ENCODE measurements around the gene BRD7. TPM values are rescaled to one million over a fixed set of nuclear protein-coding genes. Genes with fewer than 3 reads are reported as not detected.
A peak's percentile ranks its signal among the peaks of the same experiment; 100 is the strongest.

BRD7 gene
- total and polyA plus RNA-seq, 10 of the 15 experiments (the other 5 are each of a cell fraction or from before 2014, with no cell fraction given), result 16.9 to 74.7 (median 52.0) TPM

DNA sequence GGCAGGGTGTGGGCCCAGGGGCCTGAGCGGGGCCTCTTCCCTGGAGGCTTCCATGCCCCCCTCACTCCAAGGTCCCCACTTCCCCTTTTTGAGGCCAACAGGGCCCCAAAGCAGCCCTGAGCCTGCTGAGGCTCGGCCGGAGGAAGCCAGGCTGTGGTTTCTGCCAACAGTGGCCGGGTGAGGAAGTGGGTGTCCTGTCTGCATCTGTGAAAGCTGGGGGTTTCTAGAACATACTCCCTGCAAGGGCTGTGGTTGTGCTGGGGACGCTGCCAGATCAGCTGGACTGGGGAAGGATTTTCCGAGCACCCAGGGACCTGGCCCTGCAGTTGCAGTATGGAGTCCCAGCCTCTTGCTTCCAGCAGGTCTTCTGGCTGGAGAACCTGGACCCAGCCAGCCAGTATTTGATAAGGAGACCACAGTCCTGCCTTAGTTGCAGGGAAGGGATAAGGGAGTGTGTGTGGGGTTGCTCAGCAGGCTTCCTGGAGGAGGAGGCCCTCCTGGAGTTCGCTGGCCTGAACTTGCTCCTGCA is 86.7 kb downstream of the BRD7 start:
- intact Hi-C loops (cut with micrococcal nuclease; ENCODE audit: unreplicated experiment), result no loop called here
- WGBS (ENCODE audit: insufficient coverage, insufficient replicate concordance, low lambda C conversion rate, missing lambda C conversion rate), result under 1% methylated on average over 7 of the region's 7 CpGs
- SMC1A ChIA-PET (ENCODE audit: uncharacterized antibody, unreplicated experiment), result interaction anchor here (0.7 to 8.9 kb wide), 11 partner anchors 8 to 524 kb away, joined by 3 to 73 read pairs (median 4); partner anchors contain the start of gene ADCY7
- TF ChIP-seq, protein P1, sequence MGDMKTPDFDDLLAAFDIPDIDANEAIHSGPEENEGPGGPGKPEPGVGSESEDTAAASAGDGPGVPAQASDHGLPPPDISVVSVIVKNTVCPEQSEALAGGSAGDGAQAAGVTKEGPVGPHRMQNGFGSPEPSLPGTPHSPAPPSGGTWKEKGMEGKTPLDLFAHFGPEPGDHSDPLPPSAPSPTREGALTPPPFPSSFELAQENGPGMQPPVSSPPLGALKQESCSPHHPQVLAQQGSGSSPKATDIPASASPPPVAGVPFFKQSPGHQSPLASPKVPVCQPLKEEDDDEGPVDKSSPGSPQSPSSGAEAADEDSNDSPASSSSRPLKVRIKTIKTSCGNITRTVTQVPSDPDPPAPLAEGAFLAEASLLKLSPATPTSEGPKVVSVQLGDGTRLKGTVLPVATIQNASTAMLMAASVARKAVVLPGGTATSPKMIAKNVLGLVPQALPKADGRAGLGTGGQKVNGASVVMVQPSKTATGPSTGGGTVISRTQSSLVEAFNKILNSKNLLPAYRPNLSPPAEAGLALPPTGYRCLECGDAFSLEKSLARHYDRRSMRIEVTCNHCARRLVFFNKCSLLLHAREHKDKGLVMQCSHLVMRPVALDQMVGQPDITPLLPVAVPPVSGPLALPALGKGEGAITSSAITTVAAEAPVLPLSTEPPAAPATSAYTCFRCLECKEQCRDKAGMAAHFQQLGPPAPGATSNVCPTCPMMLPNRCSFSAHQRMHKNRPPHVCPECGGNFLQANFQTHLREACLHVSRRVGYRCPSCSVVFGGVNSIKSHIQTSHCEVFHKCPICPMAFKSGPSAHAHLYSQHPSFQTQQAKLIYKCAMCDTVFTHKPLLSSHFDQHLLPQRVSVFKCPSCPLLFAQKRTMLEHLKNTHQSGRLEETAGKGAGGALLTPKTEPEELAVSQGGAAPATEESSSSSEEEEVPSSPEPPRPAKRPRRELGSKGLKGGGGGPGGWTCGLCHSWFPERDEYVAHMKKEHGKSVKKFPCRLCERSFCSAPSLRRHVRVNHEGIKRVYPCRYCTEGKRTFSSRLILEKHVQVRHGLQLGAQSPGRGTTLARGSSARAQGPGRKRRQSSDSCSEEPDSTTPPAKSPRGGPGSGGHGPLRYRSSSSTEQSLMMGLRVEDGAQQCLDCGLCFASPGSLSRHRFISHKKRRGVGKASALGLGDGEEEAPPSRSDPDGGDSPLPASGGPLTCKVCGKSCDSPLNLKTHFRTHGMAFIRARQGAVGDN (IDR thresholded peaks at IDR 0.05), result peak; percentile 82
- TF ChIP-seq ATF7 (IDR thresholded peaks at IDR 0.05; ENCODE audit: low read depth), result peak; percentile 70
- TF ChIP-seq ZNF384 (IDR thresholded peaks at IDR 0.05; ENCODE audit: borderline replicate concordance, low read depth, low read length), result peak; percentile 9; the same call in 1 of the 2 replicates
- TF ChIP-seq NFYB (IDR thresholded peaks at IDR 0.05; ENCODE audit: insufficient read depth, low read depth, low read length), result no peak
- TF ChIP-seq, protein P2, sequence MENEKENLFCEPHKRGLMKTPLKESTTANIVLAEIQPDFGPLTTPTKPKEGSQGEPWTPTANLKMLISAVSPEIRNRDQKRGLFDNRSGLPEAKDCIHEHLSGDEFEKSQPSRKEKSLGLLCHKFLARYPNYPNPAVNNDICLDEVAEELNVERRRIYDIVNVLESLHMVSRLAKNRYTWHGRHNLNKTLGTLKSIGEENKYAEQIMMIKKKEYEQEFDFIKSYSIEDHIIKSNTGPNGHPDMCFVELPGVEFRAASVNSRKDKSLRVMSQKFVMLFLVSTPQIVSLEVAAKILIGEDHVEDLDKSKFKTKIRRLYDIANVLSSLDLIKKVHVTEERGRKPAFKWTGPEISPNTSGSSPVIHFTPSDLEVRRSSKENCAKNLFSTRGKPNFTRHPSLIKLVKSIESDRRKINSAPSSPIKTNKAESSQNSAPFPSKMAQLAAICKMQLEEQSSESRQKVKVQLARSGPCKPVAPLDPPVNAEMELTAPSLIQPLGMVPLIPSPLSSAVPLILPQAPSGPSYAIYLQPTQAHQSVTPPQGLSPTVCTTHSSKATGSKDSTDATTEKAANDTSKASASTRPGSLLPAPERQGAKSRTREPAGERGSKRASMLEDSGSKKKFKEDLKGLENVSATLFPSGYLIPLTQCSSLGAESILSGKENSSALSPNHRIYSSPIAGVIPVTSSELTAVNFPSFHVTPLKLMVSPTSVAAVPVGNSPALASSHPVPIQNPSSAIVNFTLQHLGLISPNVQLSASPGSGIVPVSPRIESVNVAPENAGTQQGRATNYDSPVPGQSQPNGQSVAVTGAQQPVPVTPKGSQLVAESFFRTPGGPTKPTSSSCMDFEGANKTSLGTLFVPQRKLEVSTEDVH (IDR thresholded peaks at IDR 0.05; ENCODE audit: low read depth, partially characterized antibody), result no peak
- no peak for TF ChIP-seq KAT2A (conservative IDR thresholded peaks at IDR 0.05; ENCODE audit: control insufficient read depth, low read depth, low read length)
- TF ChIP-seq HCFC1 (IDR thresholded peaks at IDR 0.05; ENCODE audit: low read length), result no peak
- TF ChIP-seq, protein P3, sequence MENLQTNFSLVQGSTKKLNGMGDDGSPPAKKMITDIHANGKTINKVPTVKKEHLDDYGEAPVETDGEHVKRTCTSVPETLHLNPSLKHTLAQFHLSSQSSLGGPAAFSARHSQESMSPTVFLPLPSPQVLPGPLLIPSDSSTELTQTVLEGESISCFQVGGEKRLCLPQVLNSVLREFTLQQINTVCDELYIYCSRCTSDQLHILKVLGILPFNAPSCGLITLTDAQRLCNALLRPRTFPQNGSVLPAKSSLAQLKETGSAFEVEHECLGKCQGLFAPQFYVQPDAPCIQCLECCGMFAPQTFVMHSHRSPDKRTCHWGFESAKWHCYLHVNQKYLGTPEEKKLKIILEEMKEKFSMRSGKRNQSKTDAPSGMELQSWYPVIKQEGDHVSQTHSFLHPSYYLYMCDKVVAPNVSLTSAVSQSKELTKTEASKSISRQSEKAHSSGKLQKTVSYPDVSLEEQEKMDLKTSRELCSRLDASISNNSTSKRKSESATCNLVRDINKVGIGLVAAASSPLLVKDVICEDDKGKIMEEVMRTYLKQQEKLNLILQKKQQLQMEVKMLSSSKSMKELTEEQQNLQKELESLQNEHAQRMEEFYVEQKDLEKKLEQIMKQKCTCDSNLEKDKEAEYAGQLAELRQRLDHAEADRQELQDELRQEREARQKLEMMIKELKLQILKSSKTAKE (IDR thresholded peaks at IDR 0.05; ENCODE audit: low read depth, poor library complexity, severe bottlenecking), result peak; percentile 91

More for the DNA sequence above, 86.7 kb downstream of the BRD7 start:
- in situ Hi-C loops (cut with MboI), result no loop called here
- no peak overlapping the region for H2AFZ ChIP-seq (ENCODE audit: control insufficient read depth, low read depth, low read length)
- no peaks in the 10 kb centered on the region; the same call in 1 of the 3 replicates for H3K9me3 ChIP-seq (replicated peaks; ENCODE audit: control insufficient read depth, insufficient read depth, low read length)
- H3K27ac ChIP-seq (ENCODE audit: control insufficient read depth, insufficient read depth), result peak overlapping the region; percentile 85
- H3K4me1 ChIP-seq (ENCODE audit: control insufficient read depth, insufficient read depth, low read length), result peaks cover 68% of the 10 kb centered on the region
- DNase-seq (ENCODE audit: low read depth, low spot score), result peak; percentile 86
- H3K36me3 ChIP-seq (ENCODE audit: control insufficient read depth in 2 of 2, insufficient read depth in 2 of 2, low read length in 1 of 2), result peaks cover 5% of the 10 kb centered on the region in 2 experiments
- RAD21 ChIA-PET (ENCODE audit: unreplicated experiment), result interaction anchor here (0.6 to 2.4 kb wide), 9 partner anchors 9 to 385 kb away, joined by 3 to 24 read pairs (median 3); no protein-coding TSS in a partner anchor
- H4K20me1 ChIP-seq (ENCODE audit: control insufficient read depth, insufficient read depth), result no peaks in the 10 kb centered on the region
- BruUV-seq (replicated peaks), result no TSS peak
- H3K4me2 ChIP-seq (ENCODE audit: control insufficient read depth, insufficient read depth), result peak overlapping the region; percentile 92
- peak overlapping the region; percentile 43 for H3K9ac ChIP-seq (ENCODE audit: control insufficient read depth, insufficient read depth, low read length)
- ATAC-seq, result peak; percentile 91
- H3K79me2 ChIP-seq (ENCODE audit: control insufficient read depth, insufficient read depth, low read length), result peaks cover 88% of the 10 kb centered on the region
- POLR2A ChIA-PET, result interaction anchor here (0.8 to 2.4 kb wide), 4 partner anchors 8 to 254 kb away, joined by 3 to 17 read pairs (median 4); partner anchors contain the start of gene ADCY7
- FAIRE-seq, result peak; percentile 89
- peak overlapping the region; percentile 59; the same call in 1 of the 2 replicates for H3K4me3 ChIP-seq
- no peaks in the 10 kb centered on the region for H3K27me3 ChIP-seq (replicated peaks in 1 of 2; ENCODE audit: control insufficient read depth in 2 of 2, insufficient read depth in 2 of 2, low read length in 1 of 2)
- CTCF ChIA-PET, result interaction anchor here (0.6 to 6.8 kb wide), 17 partner anchors 9 to 525 kb away, joined by 3 to 38 read pairs (median 4); partner anchors contain the start of genes CNEP1R1 and SNX20

All from GM12878 (cell line).